ENCODE data around the gene XPO5. TPM values are rescaled to one million over a fixed set of nuclear protein-coding genes. Genes with fewer than 3 reads are reported as not detected.

Gene XPO5
- total RNA-seq, 1 donor from 2014 or later, result 53.0 TPM

DNA sequence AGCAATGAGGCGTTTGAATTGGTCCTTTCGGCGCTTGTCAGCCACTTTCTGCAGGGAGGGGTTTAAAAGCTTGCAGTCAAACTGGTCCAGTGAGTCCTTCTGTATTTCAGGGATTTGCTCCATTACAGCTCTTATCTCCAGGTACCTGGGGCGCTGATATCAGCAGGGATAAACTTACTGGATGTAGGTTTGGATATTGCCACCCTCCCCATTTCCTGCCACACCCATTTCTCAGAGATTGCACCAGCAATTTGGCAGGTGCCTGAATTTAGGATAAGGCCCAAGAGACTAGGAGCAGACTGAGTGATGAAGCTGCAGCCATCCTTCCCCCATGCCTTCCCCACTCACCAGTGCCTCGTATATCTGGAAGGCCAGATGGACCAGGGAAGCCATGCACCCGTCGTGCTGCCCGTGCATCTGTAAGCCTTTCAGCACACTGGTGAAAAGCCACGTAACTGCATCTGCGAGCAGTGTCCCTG lies 51.3 kb downstream of the XPO5 start:
- Mint-ChIP-seq H3K4me1 (ENCODE audit: low read depth, unreplicated experiment) (no peaks in the 10 kb centered on the region), H3K36me3 (ENCODE audit: low read depth, unreplicated experiment) (peaks cover 35% of the 10 kb centered on the region), H3K27ac (ENCODE audit: unreplicated experiment) (no peak overlapping the region), H3K4me3 (ENCODE audit: unreplicated experiment) (no peak overlapping the region), H3K27me3 (ENCODE audit: low read depth, unreplicated experiment) (no peaks in the 10 kb centered on the region), H3K9me3 (ENCODE audit: unreplicated experiment) (no peaks in the 10 kb centered on the region)
- H4K20me1 ChIP-seq (ENCODE audit: insufficient read depth, low read length), result peaks cover 32% of the 10 kb centered on the region
- no peaks in the 10 kb centered on the region for H3K4me1 ChIP-seq (ENCODE audit: insufficient read depth, low read length)
- H3K4me2 ChIP-seq (ENCODE audit: low read length), result no peak overlapping the region
- no peaks in the 10 kb centered on the region for H3K27me3 ChIP-seq (ENCODE audit: insufficient read depth, low read length)
- H2AFZ ChIP-seq (ENCODE audit: low read depth, low read length), result no peak overlapping the region
- H3K9ac ChIP-seq (ENCODE audit: low read length), result no peak overlapping the region
- peaks cover 11% of the 10 kb centered on the region for H3K79me2 ChIP-seq (ENCODE audit: insufficient read depth, low read length)
- peaks cover 82% of the 10 kb centered on the region for H3K36me3 ChIP-seq (ENCODE audit: insufficient read depth, low read length)
- TF ChIP-seq, protein P1, sequence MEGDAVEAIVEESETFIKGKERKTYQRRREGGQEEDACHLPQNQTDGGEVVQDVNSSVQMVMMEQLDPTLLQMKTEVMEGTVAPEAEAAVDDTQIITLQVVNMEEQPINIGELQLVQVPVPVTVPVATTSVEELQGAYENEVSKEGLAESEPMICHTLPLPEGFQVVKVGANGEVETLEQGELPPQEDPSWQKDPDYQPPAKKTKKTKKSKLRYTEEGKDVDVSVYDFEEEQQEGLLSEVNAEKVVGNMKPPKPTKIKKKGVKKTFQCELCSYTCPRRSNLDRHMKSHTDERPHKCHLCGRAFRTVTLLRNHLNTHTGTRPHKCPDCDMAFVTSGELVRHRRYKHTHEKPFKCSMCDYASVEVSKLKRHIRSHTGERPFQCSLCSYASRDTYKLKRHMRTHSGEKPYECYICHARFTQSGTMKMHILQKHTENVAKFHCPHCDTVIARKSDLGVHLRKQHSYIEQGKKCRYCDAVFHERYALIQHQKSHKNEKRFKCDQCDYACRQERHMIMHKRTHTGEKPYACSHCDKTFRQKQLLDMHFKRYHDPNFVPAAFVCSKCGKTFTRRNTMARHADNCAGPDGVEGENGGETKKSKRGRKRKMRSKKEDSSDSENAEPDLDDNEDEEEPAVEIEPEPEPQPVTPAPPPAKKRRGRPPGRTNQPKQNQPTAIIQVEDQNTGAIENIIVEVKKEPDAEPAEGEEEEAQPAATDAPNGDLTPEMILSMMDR (IDR thresholded peaks at IDR 0.05; ENCODE audit: insufficient read depth, low read depth, low read length), result no peak
- TF ChIP-seq EZH2 (IDR thresholded peaks at IDR 0.05; ENCODE audit: insufficient read depth, low read length), result no peak
- DNase-seq (ENCODE audit: low read depth) (no peak), FAIRE-seq (no peak)
- no peak overlapping the region for H3K4me3 ChIP-seq (ENCODE audit: insufficient read depth, low read depth, low read length)
- H3K27ac ChIP-seq (ENCODE audit: low read depth, low read length), result no peak overlapping the region
- no peaks in the 10 kb centered on the region for H3K9me3 ChIP-seq (ENCODE audit: insufficient read depth, low read depth, low read length)

DNA sequence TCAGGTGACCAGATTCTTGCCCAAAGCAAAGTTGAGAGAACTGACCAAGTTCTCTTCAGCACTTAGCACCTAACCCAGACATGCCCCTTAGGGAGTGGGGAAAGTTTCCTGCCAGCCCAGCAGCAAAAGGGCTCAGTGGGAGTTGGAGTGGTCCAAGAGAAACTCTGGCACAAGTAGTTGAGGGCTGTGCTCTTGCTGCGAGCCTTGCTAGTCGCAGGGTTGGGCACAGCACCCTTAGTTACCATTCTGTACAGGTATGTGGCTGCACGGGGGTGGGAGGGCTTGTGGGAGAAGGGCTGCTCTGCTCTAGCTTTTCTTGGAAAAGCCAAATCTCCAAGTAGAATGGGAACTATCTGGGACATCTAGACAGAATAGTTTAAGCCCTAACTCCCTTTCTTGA lies 52.6 kb downstream of the XPO5 start:
- no peak overlapping the region for H3K4me3 Mint-ChIP-seq (ENCODE audit: unreplicated experiment)
- FAIRE-seq (no peak), DNase-seq (ENCODE audit: low read depth) (no peak)
- peaks cover 44% of the 10 kb centered on the region for H4K20me1 ChIP-seq (ENCODE audit: insufficient read depth, low read length)
- peaks cover 23% of the 10 kb centered on the region for H3K79me2 ChIP-seq (ENCODE audit: insufficient read depth, low read length)
- H3K9me3 Mint-ChIP-seq (ENCODE audit: unreplicated experiment), result no peaks in the 10 kb centered on the region
- peaks cover 34% of the 10 kb centered on the region for H3K36me3 Mint-ChIP-seq (ENCODE audit: low read depth, unreplicated experiment)
- no peak overlapping the region for H3K9ac ChIP-seq (ENCODE audit: low read length)
- H3K27ac ChIP-seq (ENCODE audit: low read depth, low read length), result no peak overlapping the region
- no peak overlapping the region for H2AFZ ChIP-seq (ENCODE audit: low read depth, low read length)
- TF ChIP-seq, protein P1 (IDR thresholded peaks at IDR 0.05; ENCODE audit: insufficient read depth, low read depth, low read length), result no peak
- TF ChIP-seq EZH2 (IDR thresholded peaks at IDR 0.05; ENCODE audit: insufficient read depth, low read length), result no peak
- H3K4me1 ChIP-seq (ENCODE audit: insufficient read depth, low read length), result peaks cover 2% of the 10 kb centered on the region
- no peak overlapping the region for H3K27ac Mint-ChIP-seq (ENCODE audit: unreplicated experiment)
- no peak overlapping the region for H3K4me3 ChIP-seq (ENCODE audit: insufficient read depth, low read depth, low read length)
- no peaks in the 10 kb centered on the region for H3K9me3 ChIP-seq (ENCODE audit: insufficient read depth, low read depth, low read length)
- no peaks in the 10 kb centered on the region for H3K4me1 Mint-ChIP-seq (ENCODE audit: low read depth, unreplicated experiment)
- no peak overlapping the region for H3K4me2 ChIP-seq (ENCODE audit: low read length)
- peaks cover 78% of the 10 kb centered on the region for H3K36me3 ChIP-seq (ENCODE audit: insufficient read depth, low read length)
- H3K27me3 Mint-ChIP-seq (ENCODE audit: low read depth, unreplicated experiment), result no peaks in the 10 kb centered on the region
- H3K27me3 ChIP-seq (ENCODE audit: insufficient read depth, low read length), result no peaks in the 10 kb centered on the region

DNA sequence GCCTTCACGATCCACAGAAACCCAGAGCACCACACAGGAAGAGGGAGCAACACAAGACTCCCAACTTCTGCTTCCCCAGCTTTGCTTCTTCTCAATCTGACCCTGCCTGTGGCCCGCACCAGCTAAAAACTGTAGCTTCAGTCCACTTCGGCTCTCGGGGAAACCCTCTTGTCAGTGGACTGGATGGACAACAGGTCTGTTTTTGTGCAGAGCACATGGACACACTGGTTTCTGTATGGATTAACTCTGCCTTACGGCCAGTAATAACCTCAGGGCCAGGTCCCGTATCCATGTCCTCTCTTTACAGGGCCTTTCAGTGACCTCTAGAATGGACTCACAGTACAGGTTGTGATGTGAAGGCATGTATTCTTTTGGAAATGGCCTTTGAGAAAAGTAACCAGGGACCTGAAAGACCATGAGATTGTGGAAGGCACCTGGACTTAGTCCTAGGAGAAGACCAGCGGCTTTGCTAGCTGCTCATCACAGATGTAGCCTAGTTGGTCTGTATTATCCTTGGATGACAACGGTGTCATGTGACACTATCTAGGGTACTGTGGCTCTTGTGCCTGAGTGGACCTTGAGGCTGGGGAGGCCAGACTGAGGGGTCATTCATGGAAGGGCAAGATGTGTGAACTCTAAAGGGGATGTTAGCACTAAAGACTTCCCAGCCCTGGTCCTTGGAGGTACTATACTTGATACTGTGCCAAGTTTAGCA lies 53.1 kb downstream of the XPO5 start:
- H3K36me3 ChIP-seq (ENCODE audit: insufficient read depth, low read length), result peaks cover 73% of the 10 kb centered on the region
- H3K27ac Mint-ChIP-seq (ENCODE audit: unreplicated experiment), result no peak overlapping the region
- peaks cover 8% of the 10 kb centered on the region for H3K4me1 ChIP-seq (ENCODE audit: insufficient read depth, low read length)
- H4K20me1 ChIP-seq (ENCODE audit: insufficient read depth, low read length), result peaks cover 50% of the 10 kb centered on the region
- H3K79me2 ChIP-seq (ENCODE audit: insufficient read depth, low read length), result peaks cover 29% of the 10 kb centered on the region
- H3K27me3 ChIP-seq (ENCODE audit: insufficient read depth, low read length), result no peaks in the 10 kb centered on the region
- H3K27me3 Mint-ChIP-seq (ENCODE audit: low read depth, unreplicated experiment), result no peaks in the 10 kb centered on the region
- H3K36me3 Mint-ChIP-seq (ENCODE audit: low read depth, unreplicated experiment), result peaks cover 30% of the 10 kb centered on the region
- H3K9ac ChIP-seq (ENCODE audit: low read length), result no peak overlapping the region
- H3K4me1 Mint-ChIP-seq (ENCODE audit: low read depth, unreplicated experiment), result no peaks in the 10 kb centered on the region
- no peak for TF ChIP-seq EZH2 (IDR thresholded peaks at IDR 0.05; ENCODE audit: insufficient read depth, low read length)
- TF ChIP-seq, protein P1 (IDR thresholded peaks at IDR 0.05; ENCODE audit: insufficient read depth, low read depth, low read length), result no peak
- H3K27ac ChIP-seq (ENCODE audit: low read depth, low read length), result no peak overlapping the region
- no peaks in the 10 kb centered on the region for H3K9me3 ChIP-seq (ENCODE audit: insufficient read depth, low read depth, low read length)
- H3K4me3 ChIP-seq (ENCODE audit: insufficient read depth, low read depth, low read length), result no peak overlapping the region
- no peak overlapping the region for H3K4me2 ChIP-seq (ENCODE audit: low read length)
- FAIRE-seq (no peak), DNase-seq (ENCODE audit: low read depth) (no peak)
- H3K4me3 Mint-ChIP-seq (ENCODE audit: unreplicated experiment), result no peak overlapping the region
- no peaks in the 10 kb centered on the region for H3K9me3 Mint-ChIP-seq (ENCODE audit: unreplicated experiment)
- H2AFZ ChIP-seq (ENCODE audit: low read depth, low read length), result no peak overlapping the region
